Stomach (tissue), 9 donors: ENCODE measurements around the gene PLEK2. TPM values are rescaled to one million over a fixed set of nuclear protein-coding genes. Genes with fewer than 3 reads are reported as not detected.

Source experiments
- DNase-seq, 2 donors: peaks; one replicate each; pipeline versions ENCODE4 v3.0.0 to v3.0.0-alpha.2; 2013 to 2019
- H3K27ac ChIP-seq, 5 donors: fragments of 200-600 bp in 4 of 5; sonication (generic) in 4 of 5; one replicate each; pipeline ENCODE4 v1.5.1; 2013 to 2019; ENCODE audit warnings: mild to moderate bottlenecking in 1 of 5, moderate library complexity in 1 of 5
- H3K27me3 ChIP-seq, 3 donors: fragments of 200-600 bp; sonication (generic); one replicate each; pipeline ENCODE4 v1.5.1; 2017 to 2019; ENCODE audit warnings: mixed run types in 1 of 3
- H3K36me3 ChIP-seq, 4 donors: fragments of 200-600 bp; sonication (generic); 1 replicate in 3 of 4; 2 replicates in 1 of 4; pipeline ENCODE4 v1.5.1; 2016 to 2019
- H3K4me1 ChIP-seq, 4 donors: fragments of 200-600 bp; sonication (generic); one replicate each; pipeline ENCODE4 v1.5.1; 2016 to 2019
- H3K4me3 ChIP-seq, 4 donors: fragments of 200-600 bp; sonication (generic) in 3 of 4; one replicate each; pipeline ENCODE4 v1.5.1; 2016 to 2019; ENCODE audit warnings: mild to moderate bottlenecking in 1 of 4
- H3K9me3 ChIP-seq, 4 donors: fragments of 200-600 bp; sonication (generic); one replicate each; pipeline ENCODE4 v1.5.1; 2016 to 2019
- CTCF ChIP-seq, 7 experiments: fragments of 450-650 bp in 4 of 7; fragments of 200-600 bp in 3 of 7; sonication (generic) in 3 of 7; IDR thresholded peaks; one replicate each; pipeline ENCODE4 v1.5.1; 2016 to 2019; ENCODE audit warnings: antibody characterized with exemption in 7 of 7, control low read depth in 2 of 7, mild to moderate bottlenecking in 1 of 7
- EP300 ChIP-seq: sonication (generic); formaldehyde crosslinking; IDR thresholded peaks from one replicate; pipeline ENCODE4 v1.6.1; 2017; ENCODE audit warnings: antibody characterized with exemption
- POLR2A ChIP-seq, 4 donors: fragments of 450-650 bp; IDR thresholded peaks; one replicate each; pipeline ENCODE4 v1.6.1; 2016; ENCODE audit warnings: antibody characterized with exemption in 4 of 4, control low read depth in 2 of 4, mild to moderate bottlenecking in 1 of 4, moderate library complexity in 1 of 4
- POLR2AphosphoS5 ChIP-seq, 3 donors: sonication (generic); formaldehyde crosslinking; IDR thresholded peaks; one replicate each; pipeline ENCODE4 v1.6.1; 2016; ENCODE audit warnings: antibody characterized with exemption in 3 of 3
- WGBS, 5 donors: extraction: QIAGEN DNeasy Blood & Tissue Kit in 3 of 5; methylation state at CpG; one replicate each; pipeline versions ENCODE4 v1.1.5 to v1.1.7; 2013 to 2018; 5-methylcytosine and 5-hydroxymethylcytosine counted together
- intact Hi-C: fragments of 100-400 bp; cut with DNase I; formaldehyde crosslinking; loops from one replicate; pipeline ENCODE4 v1.15.1; 2023; ENCODE audit warnings: low total_unique reads
- polyA plus RNA-seq, 3 donors: library from polyadenylated mRNA; stranded (reverse); fragments of 200-250 nt; gene quantifications; one replicate each; pipeline ENCODE4 v1.2.3, GENCODE V29; 2013
- total RNA-seq, 5 donors: library from RNA; depleted of rRNA; stranded (reverse); fragments of >200 nt; gene quantifications; one replicate each; pipeline versions ENCODE4 v1.1.0 to v1.2.3, GENCODE V29; 2014 to 2016
- donor health status: healthy with polysubstance abuse.
- donor health status: Bipolar disorder and iron deficiency.
- donor health status: healthy.

PLEK2 gene
- total and polyA plus RNA-seq, 8 donors: 6.5 to 203 (median 20.0) TPM; not detected in 1

- no peaks in the 10 kb centered on the region for H3K27me3 ChIP-seq
- peaks cover 47 to 80% (median 74%) of the 10 kb centered on the region in 4 donors for H3K36me3 ChIP-seq
- DNase-seq: peak in 1 of 2 donors; percentile 46
- peaks cover 0 to 15% (median 4%) of the 10 kb centered on the region in 4 donors for H3K4me1 ChIP-seq
- no peaks in the 10 kb centered on the region for H3K9me3 ChIP-seq
- no peak overlapping the region for H3K27ac ChIP-seq
- no peak for TF ChIP-seq CTCF (IDR thresholded peaks at IDR 0.05)
- no peak for TF ChIP-seq EP300
- no peak for TF ChIP-seq POLR2AphosphoS5 (IDR thresholded peaks at IDR 0.05)
- TF ChIP-seq POLR2A (IDR thresholded peaks at IDR 0.05): no peak
- intact Hi-C loops: no loop called here
- WGBS, 5 donors: 68 to 88% (median 75%) methylated on average over 2 of the region's 2 CpGs
- H3K4me3 ChIP-seq: no peak overlapping the region
Observed at GRCh38 chr14:67385618-67386017, 26.3 kb downstream of the PLEK2 start.

GRCh38 chr14:67385120-67385519, 26.8 kb downstream of the PLEK2 start:
- TF ChIP-seq EP300 (no peak), POLR2AphosphoS5 (IDR thresholded peaks at IDR 0.05) (no peak), CTCF (IDR thresholded peaks at IDR 0.05) (no peak), POLR2A (IDR thresholded peaks at IDR 0.05) (no peak)
- Histone ChIP-seq H3K27me3 (no peaks in the 10 kb centered on the region), H3K36me3 (peaks cover 49 to 85% (median 77%) of the 10 kb centered on the region in 4 donors), H3K4me3 (no peak overlapping the region), H3K27ac (no peak overlapping the region), H3K9me3 (no peaks in the 10 kb centered on the region), H3K4me1 (peaks cover 0 to 15% (median 4%) of the 10 kb centered on the region in 4 donors)
- intact Hi-C loops: no loop called here
- no peak for DNase-seq
- WGBS, 5 donors: 44 to 65% (median 56%) methylated on average over 2 of the region's 2 CpGs

GRCh38 chr14:67377916-67378315, 34.0 kb downstream of the PLEK2 start:
- Histone ChIP-seq H3K36me3 (peaks cover 56 to 100% (median 98%) of the 10 kb centered on the region in 4 donors), H3K9me3 (no peaks in the 10 kb centered on the region), H3K27me3 (no peaks in the 10 kb centered on the region), H3K4me3 (no peak overlapping the region), H3K27ac (no peak overlapping the region), H3K4me1 (peaks cover 0 to 2% (median 0%) of the 10 kb centered on the region in 4 donors)
- DNase-seq: no peak
- intact Hi-C loops: no loop called here
- no peak for TF ChIP-seq CTCF (IDR thresholded peaks at IDR 0.05)
- no peak for TF ChIP-seq EP300
- TF ChIP-seq POLR2A (IDR thresholded peaks at IDR 0.05): no peak
- TF ChIP-seq POLR2AphosphoS5 (IDR thresholded peaks at IDR 0.05): no peak

- 69 to 83% (median 73%) methylated on average over 2 of the region's 2 CpGs for WGBS, 5 donors
- H3K4me1 ChIP-seq: peaks cover 0 to 23% (median 8%) of the 10 kb centered on the region in 4 donors
- no peaks in the 10 kb centered on the region for H3K27me3 ChIP-seq
- no peak for DNase-seq
- H3K4me3 ChIP-seq: no peak overlapping the region
- peaks cover 27 to 99% (median 99%) of the 10 kb centered on the region in 4 donors for H3K36me3 ChIP-seq
- no peak overlapping the region for H3K27ac ChIP-seq
- no peak for TF ChIP-seq POLR2A (IDR thresholded peaks at IDR 0.05)
- no peak for TF ChIP-seq POLR2AphosphoS5 (IDR thresholded peaks at IDR 0.05)
- intact Hi-C loops: no loop called here
- no peaks in the 10 kb centered on the region for H3K9me3 ChIP-seq
Observed at GRCh38 chr14:67373347-67373746, 38.6 kb downstream of the PLEK2 start.

GRCh38 chr14:67372833-67373232, 39.1 kb downstream of the PLEK2 start:
- DNase-seq: no peak
- no peaks in the 10 kb centered on the region for H3K27me3 ChIP-seq
- 89 to 100% (median 98%) methylated on average over 1 of the region's 1 CpG for WGBS, 5 donors
- H3K36me3 ChIP-seq: peaks cover 29 to 99% (median 99%) of the 10 kb centered on the region in 4 donors
- H3K4me3 ChIP-seq: no peak overlapping the region
- H3K27ac ChIP-seq: no peak overlapping the region
- H3K4me1 ChIP-seq: peaks cover 0 to 27% (median 11%) of the 10 kb centered on the region in 4 donors
- intact Hi-C loops: no loop called here
- no peaks in the 10 kb centered on the region for H3K9me3 ChIP-seq
- TF ChIP-seq POLR2AphosphoS5 (IDR thresholded peaks at IDR 0.05) (no peak), POLR2A (IDR thresholded peaks at IDR 0.05) (no peak), CTCF (IDR thresholded peaks at IDR 0.05) (no peak), EP300 (no peak)
